ENCODE data around the gene CNN1.
"Not testable (repeated sequence)": the region's sequence is repeated elsewhere in the genome, so short reads cannot be mapped to it uniquely, and the experiment has no call there.

DNA sequence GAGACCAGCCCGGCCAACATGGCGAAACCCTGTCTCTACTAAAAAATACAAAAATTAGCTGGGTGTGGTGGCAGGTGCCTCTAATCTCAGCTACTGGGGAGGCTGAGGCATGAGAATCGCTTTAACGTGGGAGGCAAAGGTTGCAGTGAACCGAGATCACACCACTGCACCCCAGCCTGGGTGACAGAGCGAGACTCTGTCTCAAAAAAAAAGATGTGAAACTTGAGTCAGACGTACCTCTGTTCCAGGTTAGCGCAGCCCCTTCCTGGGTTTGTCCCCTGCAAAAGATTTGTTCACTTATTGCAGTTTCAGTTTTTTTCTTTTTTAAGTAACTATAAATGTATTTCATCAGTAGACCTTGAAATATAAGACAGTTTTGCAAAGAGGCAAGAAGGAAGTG, 61.1 kb downstream of the CNN1 start:
- not testable (repeated sequence) for TF ChIP-seq TCF12 (IDR thresholded peaks at IDR 0.05; ENCODE audit: low read depth, low read length); EZH2 (IDR thresholded peaks at IDR 0.05; ENCODE audit: low read depth, low read length, severe bottlenecking); HDAC2 (IDR thresholded peaks at IDR 0.05; ENCODE audit: borderline replicate concordance in 1 of 2, low read depth in 2 of 2, low read length in 2 of 2); SP4 (IDR thresholded peaks at IDR 0.05; ENCODE audit: low read length); CEBPB (IDR thresholded peaks at IDR 0.05; ENCODE audit: low read depth, low read length); KDM1A (IDR thresholded peaks at IDR 0.05; ENCODE audit: borderline replicate concordance, low read length)
- TF ChIP-seq, protein P1, sequence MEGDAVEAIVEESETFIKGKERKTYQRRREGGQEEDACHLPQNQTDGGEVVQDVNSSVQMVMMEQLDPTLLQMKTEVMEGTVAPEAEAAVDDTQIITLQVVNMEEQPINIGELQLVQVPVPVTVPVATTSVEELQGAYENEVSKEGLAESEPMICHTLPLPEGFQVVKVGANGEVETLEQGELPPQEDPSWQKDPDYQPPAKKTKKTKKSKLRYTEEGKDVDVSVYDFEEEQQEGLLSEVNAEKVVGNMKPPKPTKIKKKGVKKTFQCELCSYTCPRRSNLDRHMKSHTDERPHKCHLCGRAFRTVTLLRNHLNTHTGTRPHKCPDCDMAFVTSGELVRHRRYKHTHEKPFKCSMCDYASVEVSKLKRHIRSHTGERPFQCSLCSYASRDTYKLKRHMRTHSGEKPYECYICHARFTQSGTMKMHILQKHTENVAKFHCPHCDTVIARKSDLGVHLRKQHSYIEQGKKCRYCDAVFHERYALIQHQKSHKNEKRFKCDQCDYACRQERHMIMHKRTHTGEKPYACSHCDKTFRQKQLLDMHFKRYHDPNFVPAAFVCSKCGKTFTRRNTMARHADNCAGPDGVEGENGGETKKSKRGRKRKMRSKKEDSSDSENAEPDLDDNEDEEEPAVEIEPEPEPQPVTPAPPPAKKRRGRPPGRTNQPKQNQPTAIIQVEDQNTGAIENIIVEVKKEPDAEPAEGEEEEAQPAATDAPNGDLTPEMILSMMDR (IDR thresholded peaks at IDR 0.05; ENCODE audit: control extremely low read depth in 1 of 3, insufficient read depth in 1 of 3, low read depth in 1 of 3, low read length in 3 of 3): not testable (repeated sequence)
- TF ChIP-seq, protein P2, sequence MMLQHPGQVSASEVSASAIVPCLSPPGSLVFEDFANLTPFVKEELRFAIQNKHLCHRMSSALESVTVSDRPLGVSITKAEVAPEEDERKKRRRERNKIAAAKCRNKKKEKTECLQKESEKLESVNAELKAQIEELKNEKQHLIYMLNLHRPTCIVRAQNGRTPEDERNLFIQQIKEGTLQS (IDR thresholded peaks at IDR 0.05; ENCODE audit: insufficient read depth, low read depth, low read length): not testable (repeated sequence)
